VCaP (cell line): ENCODE measurements around the gene SPACA1.

Experiments used
- H3K27ac ChIP-seq: fragments of 450-650 bp; 2 replicates; pipeline ENCODE4 v1.5.1; 2017
- TF ChIP-seq, protein P1 (sequence below): fragments of 450-650 bp; conservative IDR thresholded peaks from 2 replicates; pipeline ENCODE4 v1.5.1; 2017; ENCODE audit warnings: mild to moderate bottlenecking, moderate library complexity

Gene SPACA1

GRCh38 chr6:88013554-88013953, 34.1 kb upstream of the SPACA1 start:
- TF ChIP-seq, protein P1, sequence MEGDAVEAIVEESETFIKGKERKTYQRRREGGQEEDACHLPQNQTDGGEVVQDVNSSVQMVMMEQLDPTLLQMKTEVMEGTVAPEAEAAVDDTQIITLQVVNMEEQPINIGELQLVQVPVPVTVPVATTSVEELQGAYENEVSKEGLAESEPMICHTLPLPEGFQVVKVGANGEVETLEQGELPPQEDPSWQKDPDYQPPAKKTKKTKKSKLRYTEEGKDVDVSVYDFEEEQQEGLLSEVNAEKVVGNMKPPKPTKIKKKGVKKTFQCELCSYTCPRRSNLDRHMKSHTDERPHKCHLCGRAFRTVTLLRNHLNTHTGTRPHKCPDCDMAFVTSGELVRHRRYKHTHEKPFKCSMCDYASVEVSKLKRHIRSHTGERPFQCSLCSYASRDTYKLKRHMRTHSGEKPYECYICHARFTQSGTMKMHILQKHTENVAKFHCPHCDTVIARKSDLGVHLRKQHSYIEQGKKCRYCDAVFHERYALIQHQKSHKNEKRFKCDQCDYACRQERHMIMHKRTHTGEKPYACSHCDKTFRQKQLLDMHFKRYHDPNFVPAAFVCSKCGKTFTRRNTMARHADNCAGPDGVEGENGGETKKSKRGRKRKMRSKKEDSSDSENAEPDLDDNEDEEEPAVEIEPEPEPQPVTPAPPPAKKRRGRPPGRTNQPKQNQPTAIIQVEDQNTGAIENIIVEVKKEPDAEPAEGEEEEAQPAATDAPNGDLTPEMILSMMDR, result no peak
- H3K27ac ChIP-seq, result no peak overlapping the region

DNA sequence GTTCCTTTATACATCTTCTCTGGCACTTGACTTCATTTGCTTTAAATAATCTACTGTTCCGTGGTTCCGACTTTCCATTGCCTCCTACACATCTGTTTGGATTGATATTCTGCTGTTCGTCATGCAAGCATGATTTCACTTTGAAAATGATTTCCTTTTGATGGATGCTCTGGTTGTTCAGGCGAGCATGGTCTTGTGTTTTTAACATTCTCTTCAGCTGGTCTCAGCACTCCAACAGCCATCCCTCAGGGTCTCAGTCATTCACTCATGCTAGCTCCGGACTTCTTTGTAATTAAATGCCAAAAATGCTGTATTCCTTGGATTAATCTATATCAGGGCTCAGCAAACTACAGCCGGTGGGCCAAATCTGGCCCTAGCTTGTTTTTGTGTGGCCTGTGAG, 27.2 kb upstream of the SPACA1 start:
- TF ChIP-seq, protein P1, result no peak
- H3K27ac ChIP-seq, result no peak overlapping the region

- TF ChIP-seq, protein P1, result no peak
- no peak overlapping the region for H3K27ac ChIP-seq
These were observed 22.9 kb upstream of the SPACA1 start for GRCh38 chr6:88024696-88025095.

DNA sequence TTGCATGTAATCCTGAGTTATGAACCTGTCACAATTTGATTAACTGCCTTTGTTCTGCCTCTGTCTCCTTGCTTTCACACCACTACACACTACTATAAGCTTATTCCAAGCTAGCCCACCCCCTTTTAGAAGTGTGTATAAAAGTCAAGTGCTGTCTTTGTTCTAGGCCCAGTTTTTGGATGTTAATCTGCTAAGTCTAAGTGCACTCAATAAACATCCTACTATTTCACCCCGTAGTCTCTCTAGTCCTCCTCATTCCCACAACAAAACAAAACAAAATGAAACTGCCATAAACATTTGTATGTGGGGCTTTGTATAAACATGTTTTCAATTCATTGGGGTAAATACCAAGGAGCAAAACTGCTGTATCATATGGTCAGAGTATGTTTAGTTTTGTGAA, 16.1 kb upstream of the SPACA1 start:
- no peak overlapping the region for H3K27ac ChIP-seq
- TF ChIP-seq, protein P1, result no peak

DNA sequence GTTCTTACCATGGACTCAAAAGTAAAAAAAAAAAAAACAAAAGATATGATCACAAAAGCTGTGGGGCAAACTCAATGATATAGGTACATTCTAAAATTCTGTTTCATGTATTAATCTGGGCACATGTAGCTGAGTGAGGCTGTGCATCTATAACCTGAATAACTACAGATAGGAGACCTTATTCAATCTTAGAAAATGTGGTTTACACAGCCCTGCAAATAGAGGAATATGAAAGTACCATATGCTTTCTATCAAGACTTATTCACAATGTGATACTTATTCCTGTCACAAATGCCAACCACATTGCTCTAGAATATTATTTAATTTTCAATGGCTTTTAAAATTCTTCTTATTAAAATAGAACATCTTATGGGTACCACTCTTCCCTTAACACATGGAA, 3.1 kb upstream of the SPACA1 start:
- TF ChIP-seq, protein P1, result no peak
- no peak overlapping the region for H3K27ac ChIP-seq

GRCh38 chr6:88045521-88046136, 2.0 kb upstream of the SPACA1 start:
- H3K27ac ChIP-seq, result no peak overlapping the region
- TF ChIP-seq, protein P1, result no peak

DNA sequence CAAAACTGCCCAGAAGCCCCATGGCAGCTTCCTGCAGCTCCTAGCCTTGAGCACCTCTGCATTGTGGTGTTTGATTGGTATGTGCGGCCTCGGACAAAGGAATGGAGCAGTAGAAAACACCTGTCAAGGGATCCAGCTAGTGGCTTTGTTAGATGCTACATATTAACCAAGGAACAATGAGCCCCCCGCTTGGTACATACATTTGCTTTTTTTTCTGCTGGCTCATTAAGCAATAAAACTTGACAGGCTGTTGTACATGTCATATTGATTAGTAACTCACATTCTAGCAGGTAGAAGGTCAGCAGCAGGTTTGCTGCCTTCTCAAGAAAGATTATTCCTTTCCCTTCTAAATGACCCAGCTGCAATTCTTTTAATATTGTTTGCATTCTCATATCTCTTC, 937 bp downstream of the SPACA1 start:
- H3K27ac ChIP-seq, result no peak overlapping the region
- TF ChIP-seq, protein P1, result no peak
